Caco-2 (cell line): ENCODE results near the gene USP44. TPM values are rescaled to one million over a fixed set of nuclear protein-coding genes. Genes with fewer than 3 reads are reported as not detected.

ENCODE experiments used
- BruUV-seq: library from RNA; stranded (reverse); fragments of 400-500 nt; replicated peaks from 2 replicates; lab custom pipeline; 2021; lab: Mats Ljungman, UMichigan
- CTCF ChIA-PET: fragments of 300-600 bp; sonication (Branson Sonifier 250); formaldehyde crosslinking; loops from one replicate; lab custom pipeline; 2022; ENCODE audit warnings: antibody characterized with exemption; lab: Charles Lee
- POLR2A ChIA-PET: fragments of 300-600 bp; sonication (Branson Sonifier 250); formaldehyde crosslinking; loops from one replicate; lab custom pipeline; 2022; ENCODE audit warnings: antibody characterized with exemption; lab: Charles Lee
- DNase-seq, 2 experiments: peaks; one replicate each; pipeline versions ENCODE4 v3.0.0 to v3.0.0-alpha.2; 2020 to 2022
- H3K27me3 ChIP-seq: replicated peaks from 2 replicates; pipeline ENCODE4 v1.6.0; 2011; ENCODE audit warnings: low read length; ENCODE audit not compliant: control insufficient read depth, insufficient read depth
- H3K36me3 ChIP-seq: 2 replicates; pipeline ENCODE4 v1.5.1; 2011; ENCODE audit warnings: low read length; ENCODE audit not compliant: control insufficient read depth, insufficient read depth
- H3K4me1 ChIP-seq: fragments of 250-450 bp; sonication (Bioruptor Pico); 2 replicates; pipeline ENCODE4 v1.5.1; 2020; ENCODE audit warnings: mild to moderate bottlenecking
- H3K4me3 ChIP-seq: 2 replicates; pipeline ENCODE4 v1.5.1; 2011; ENCODE audit warnings: low read depth, mild to moderate bottlenecking, control low read depth, low read length
- H3K9me3 ChIP-seq: fragments of 250-450 bp; sonication (Bioruptor Pico); 2 replicates; pipeline ENCODE4 v1.5.1; 2020; ENCODE audit warnings: mild to moderate bottlenecking, moderate library complexity
- H3K27ac Mint-ChIP-seq: one replicate; pipeline ENCODE4 v1.8.0; 2022; ENCODE audit warnings: mixed read lengths; ENCODE audit not compliant: unreplicated experiment
- H3K27me3 Mint-ChIP-seq: one replicate; pipeline ENCODE4 v1.8.0; 2022; ENCODE audit warnings: mixed read lengths; ENCODE audit not compliant: insufficient read depth, unreplicated experiment
- H3K36me3 Mint-ChIP-seq: one replicate; pipeline ENCODE4 v1.8.0; 2022; ENCODE audit warnings: mild to moderate bottlenecking, mixed read lengths; ENCODE audit not compliant: insufficient read depth, unreplicated experiment
- H3K4me1 Mint-ChIP-seq: one replicate; pipeline ENCODE4 v1.8.0; 2022; ENCODE audit warnings: low read depth, mixed read lengths; ENCODE audit not compliant: unreplicated experiment
- H3K4me3 Mint-ChIP-seq: one replicate; pipeline ENCODE4 v1.8.0; 2022; ENCODE audit warnings: mild to moderate bottlenecking, moderate library complexity, mixed read lengths; ENCODE audit not compliant: unreplicated experiment
- H3K9me3 Mint-ChIP-seq: one replicate; pipeline ENCODE4 v1.8.0; 2022; ENCODE audit warnings: mixed read lengths; ENCODE audit not compliant: unreplicated experiment
- intact Hi-C: fragments of 100-400 bp; cut with micrococcal nuclease; formaldehyde crosslinking; loops from one replicate; pipeline ENCODE4 v1.10.0; 2022; ENCODE audit not compliant: unreplicated experiment
- total RNA-seq: library from RNA; stranded (reverse); gene quantifications from 2 replicates; pipeline ENCODE4 v1.2.3, GENCODE V29; 2022
- TF ChIP-seq, protein P1 (sequence below), 2 experiments: fragments of 200-600 bp in 1 of 2; IDR thresholded peaks; 1 replicate in 1 of 2; 2 replicates in 1 of 2; pipeline versions ENCODE4 v1.5.1 to v1.8.0; 2011 to 2022; ENCODE audit warnings: antibody characterized with exemption in 1 of 2, control low read depth in 1 of 2, inconsistent platforms in 1 of 2, low read depth in 1 of 2, low read length in 1 of 2, mild to moderate bottlenecking in 1 of 2, moderate library complexity in 1 of 2; ENCODE audit not compliant: insufficient read depth in 1 of 2, severe bottlenecking in 1 of 2, unreplicated experiment in 1 of 2

USP44 gene
- total RNA-seq, 1 experiment from 2014 or later = 0.14 TPM

DNA sequence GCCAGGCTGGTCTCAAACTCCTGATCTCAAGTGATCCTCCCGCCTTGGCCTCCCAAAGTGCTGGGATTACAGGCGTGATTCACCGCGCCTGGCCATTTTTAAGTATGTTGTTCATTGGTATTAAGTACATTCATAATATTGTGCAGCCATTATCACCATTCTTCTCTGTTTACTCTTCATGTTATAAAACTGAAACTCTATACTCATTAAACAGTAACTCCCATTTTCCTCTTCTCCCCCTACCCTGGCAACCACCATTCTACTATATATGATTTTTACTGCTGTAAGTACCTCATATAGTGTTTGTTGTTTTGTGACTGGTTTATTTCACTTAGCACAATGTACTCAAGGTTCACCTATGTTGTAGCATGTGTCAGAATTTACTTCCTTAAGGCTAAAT is 54.2 kb downstream of the USP44 start:
- BruUV-seq = no TSS peak
- TF ChIP-seq, protein P1, sequence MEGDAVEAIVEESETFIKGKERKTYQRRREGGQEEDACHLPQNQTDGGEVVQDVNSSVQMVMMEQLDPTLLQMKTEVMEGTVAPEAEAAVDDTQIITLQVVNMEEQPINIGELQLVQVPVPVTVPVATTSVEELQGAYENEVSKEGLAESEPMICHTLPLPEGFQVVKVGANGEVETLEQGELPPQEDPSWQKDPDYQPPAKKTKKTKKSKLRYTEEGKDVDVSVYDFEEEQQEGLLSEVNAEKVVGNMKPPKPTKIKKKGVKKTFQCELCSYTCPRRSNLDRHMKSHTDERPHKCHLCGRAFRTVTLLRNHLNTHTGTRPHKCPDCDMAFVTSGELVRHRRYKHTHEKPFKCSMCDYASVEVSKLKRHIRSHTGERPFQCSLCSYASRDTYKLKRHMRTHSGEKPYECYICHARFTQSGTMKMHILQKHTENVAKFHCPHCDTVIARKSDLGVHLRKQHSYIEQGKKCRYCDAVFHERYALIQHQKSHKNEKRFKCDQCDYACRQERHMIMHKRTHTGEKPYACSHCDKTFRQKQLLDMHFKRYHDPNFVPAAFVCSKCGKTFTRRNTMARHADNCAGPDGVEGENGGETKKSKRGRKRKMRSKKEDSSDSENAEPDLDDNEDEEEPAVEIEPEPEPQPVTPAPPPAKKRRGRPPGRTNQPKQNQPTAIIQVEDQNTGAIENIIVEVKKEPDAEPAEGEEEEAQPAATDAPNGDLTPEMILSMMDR (IDR thresholded peaks at IDR 0.05; ENCODE audit: insufficient read depth in 1 of 2, low read depth in 1 of 2, low read length in 1 of 2, severe bottlenecking in 1 of 2, unreplicated experiment in 1 of 2) = no peak
- DNase-seq = no peak
- H3K4me3 ChIP-seq = no peak overlapping the region
- ChIA-PET CTCF (no interaction called here), POLR2A (no interaction called here)
- no peaks in the 10 kb centered on the region for H3K27me3 ChIP-seq
- intact Hi-C loops = no loop called here
- no peaks in the 10 kb centered on the region for H3K4me1 ChIP-seq
- Mint-ChIP-seq H3K4me3 (no peak overlapping the region), H3K9me3 (no peaks in the 10 kb centered on the region), H3K27ac (no peak overlapping the region), H3K27me3 (no peaks in the 10 kb centered on the region), H3K36me3 (peaks cover 72% of the 10 kb centered on the region), H3K4me1 (no peaks in the 10 kb centered on the region)
- no peaks in the 10 kb centered on the region for H3K9me3 ChIP-seq
- H3K36me3 ChIP-seq = peaks cover 4% of the 10 kb centered on the region; the same call in 1 of the 2 replicates

DNA sequence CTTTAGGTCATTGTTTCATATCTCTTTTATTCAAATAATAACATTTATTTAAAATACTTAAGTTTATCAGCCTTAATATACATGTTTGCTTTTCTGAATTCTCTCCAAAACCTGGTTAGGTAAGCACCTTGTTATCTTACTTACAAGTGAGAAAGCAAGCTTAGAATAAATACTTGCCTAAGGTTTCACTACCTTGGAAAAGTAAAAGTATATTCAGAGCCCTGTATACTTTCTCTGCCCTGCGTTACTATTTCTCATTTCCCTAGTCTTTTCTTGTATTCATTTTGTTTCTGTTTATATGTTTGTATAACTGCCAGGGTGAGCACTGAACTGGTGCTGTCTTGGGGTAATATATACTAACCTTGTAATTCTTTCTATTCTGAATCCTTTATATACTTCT is 55.8 kb downstream of the USP44 start:
- ChIA-PET CTCF (no interaction called here), POLR2A (no interaction called here)
- no peak overlapping the region for H3K4me3 ChIP-seq
- intact Hi-C loops = no loop called here
- no peaks in the 10 kb centered on the region for H3K9me3 Mint-ChIP-seq
- no peak for DNase-seq
- no TSS peak for BruUV-seq
- no peaks in the 10 kb centered on the region for H3K4me1 Mint-ChIP-seq
- TF ChIP-seq, protein P1 (IDR thresholded peaks at IDR 0.05; ENCODE audit: insufficient read depth in 1 of 2, low read depth in 1 of 2, low read length in 1 of 2, severe bottlenecking in 1 of 2, unreplicated experiment in 1 of 2) = no peak
- H3K36me3 Mint-ChIP-seq = peaks cover 83% of the 10 kb centered on the region
- H3K27me3 ChIP-seq = no peaks in the 10 kb centered on the region
- H3K27me3 Mint-ChIP-seq = no peaks in the 10 kb centered on the region
- H3K9me3 ChIP-seq = no peaks in the 10 kb centered on the region
- H3K4me3 Mint-ChIP-seq = no peak overlapping the region
- no peaks in the 10 kb centered on the region for H3K4me1 ChIP-seq
- no peak overlapping the region for H3K27ac Mint-ChIP-seq
- peaks cover 4% of the 10 kb centered on the region; the same call in 1 of the 2 replicates for H3K36me3 ChIP-seq

DNA sequence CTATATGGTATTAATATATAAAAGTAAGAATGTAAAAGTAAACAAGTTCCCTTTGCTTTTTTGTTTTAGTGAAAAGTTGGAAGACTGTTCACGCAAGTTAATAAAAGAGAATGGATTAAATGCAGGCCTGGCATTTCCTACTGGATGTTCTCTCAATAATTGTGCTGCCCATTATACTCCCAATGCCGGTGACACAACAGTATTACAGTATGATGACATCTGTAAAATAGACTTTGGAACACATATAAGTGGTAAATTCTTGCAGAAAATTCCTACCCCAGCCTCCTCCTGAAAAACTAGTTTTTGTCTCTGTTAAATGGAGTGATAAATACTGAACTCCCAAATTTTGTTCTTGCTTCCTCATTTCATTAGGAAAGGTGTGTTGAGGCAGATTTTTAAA is 56.4 kb downstream of the USP44 start:
- Mint-ChIP-seq H3K27me3 (no peaks in the 10 kb centered on the region), H3K4me3 (no peak overlapping the region), H3K4me1 (no peaks in the 10 kb centered on the region), H3K27ac (no peak overlapping the region), H3K9me3 (no peaks in the 10 kb centered on the region), H3K36me3 (peaks cover 83% of the 10 kb centered on the region)
- Histone ChIP-seq H3K4me3 (no peak overlapping the region), H3K9me3 (no peaks in the 10 kb centered on the region), H3K36me3 (peaks cover 4% of the 10 kb centered on the region; the same call in 1 of the 2 replicates), H3K27me3 (no peaks in the 10 kb centered on the region), H3K4me1 (no peaks in the 10 kb centered on the region)
- intact Hi-C loops = no loop called here
- TF ChIP-seq, protein P1 (IDR thresholded peaks at IDR 0.05; ENCODE audit: insufficient read depth in 1 of 2, low read depth in 1 of 2, low read length in 1 of 2, severe bottlenecking in 1 of 2, unreplicated experiment in 1 of 2) = no peak
- ChIA-PET CTCF (no interaction called here), POLR2A (no interaction called here)
- peak in 1 of 2 experiments; percentile 20 for DNase-seq
- BruUV-seq = no TSS peak
